Measurements from ENCODE around the gene FAM163A. TPM values are rescaled to one million over a fixed set of nuclear protein-coding genes. Genes with fewer than 3 reads are reported as not detected.
"Not testable (repeated sequence)": the region's sequence is repeated elsewhere in the genome, so short reads cannot be mapped to it uniquely, and the experiment has no call there.

Gene FAM163A
- total RNA-seq (2014; rRNA removed; shearing (Covaris generic)): not detected in 2 replicates

DNA sequence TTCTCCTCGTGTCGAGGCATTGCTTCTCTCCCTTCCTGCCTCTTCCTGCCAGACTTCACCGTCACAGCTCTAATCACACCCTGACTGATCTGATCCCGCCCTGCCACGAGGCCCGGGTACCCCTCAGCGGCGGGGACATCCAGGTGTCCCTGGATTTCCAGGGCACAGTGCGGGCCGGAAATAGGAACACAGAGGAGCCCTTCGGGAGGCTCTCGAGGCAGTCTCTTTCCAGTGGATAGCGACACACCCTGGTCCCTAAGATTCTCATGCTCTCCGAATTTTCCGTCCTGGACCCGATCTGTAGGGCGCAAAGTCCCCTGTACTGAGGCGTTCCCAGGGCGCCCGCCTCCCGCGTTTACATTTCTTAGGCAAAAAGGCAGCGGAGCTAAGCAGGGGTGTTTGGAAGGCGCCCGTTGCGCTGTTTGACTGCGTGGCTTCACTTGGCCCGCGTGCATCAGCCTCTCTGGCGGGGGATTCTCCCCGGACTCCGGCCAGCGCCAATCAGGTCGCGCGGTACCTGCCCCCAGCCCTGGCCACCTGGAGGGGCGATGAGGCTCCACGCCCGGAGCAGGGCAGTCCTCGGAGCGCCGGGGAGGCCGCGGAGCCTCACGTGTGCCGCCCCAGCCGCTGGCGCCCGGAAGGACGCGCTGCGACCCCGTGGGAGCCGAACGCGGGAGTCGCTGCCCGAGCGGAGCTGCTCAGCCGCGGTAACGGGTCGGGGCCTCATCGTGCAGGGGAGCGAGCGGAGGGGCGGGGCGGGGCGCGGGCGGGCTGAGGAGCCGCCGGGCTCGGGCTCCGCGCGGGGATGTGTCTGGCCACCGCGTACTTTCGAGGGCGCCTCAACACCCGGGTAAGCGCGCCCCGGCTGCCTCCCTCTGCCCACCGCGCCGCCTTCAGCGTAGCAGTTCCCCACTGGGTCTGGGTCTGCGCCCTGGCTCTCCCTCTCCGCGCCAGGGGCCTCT, at the start of gene FAM163A:
Gene FAM163A (plus strand): TSS at position 575 of the 962 bp plus-strand sequence. CDS start 69,807 bp downstream, outside the sequence.
- DNase-seq (ENCODE audit: low spot score): peak; percentile 1
- in situ Hi-C loops (cut with HindIII; ENCODE audit: low sequenced_read_pairs): no loop called here

DNA sequence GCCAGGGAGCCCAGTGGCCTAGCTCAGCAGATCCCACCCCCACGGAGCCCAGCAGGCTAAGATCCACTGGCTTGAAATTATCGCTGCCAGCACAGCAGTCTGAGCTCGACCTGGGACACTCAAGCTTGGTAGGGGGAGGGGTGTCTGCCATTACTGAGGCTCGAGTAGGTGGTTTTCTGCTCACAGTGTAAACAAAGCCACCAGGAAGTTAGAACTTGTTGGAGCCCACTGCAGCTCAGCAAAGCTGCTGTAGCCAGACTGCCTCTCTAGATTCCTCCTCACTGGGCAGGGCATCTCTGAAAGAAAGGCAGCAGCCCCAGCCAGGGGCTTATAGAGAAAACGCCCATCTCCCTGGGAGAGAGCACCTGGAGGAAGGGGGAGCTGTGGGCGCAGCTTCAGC, 48.6 kb upstream of the FAM163A start:
- DNase-seq (ENCODE audit: low spot score); in situ Hi-C loops (cut with HindIII; ENCODE audit: low sequenced_read_pairs): not testable (repeated sequence)

DNA sequence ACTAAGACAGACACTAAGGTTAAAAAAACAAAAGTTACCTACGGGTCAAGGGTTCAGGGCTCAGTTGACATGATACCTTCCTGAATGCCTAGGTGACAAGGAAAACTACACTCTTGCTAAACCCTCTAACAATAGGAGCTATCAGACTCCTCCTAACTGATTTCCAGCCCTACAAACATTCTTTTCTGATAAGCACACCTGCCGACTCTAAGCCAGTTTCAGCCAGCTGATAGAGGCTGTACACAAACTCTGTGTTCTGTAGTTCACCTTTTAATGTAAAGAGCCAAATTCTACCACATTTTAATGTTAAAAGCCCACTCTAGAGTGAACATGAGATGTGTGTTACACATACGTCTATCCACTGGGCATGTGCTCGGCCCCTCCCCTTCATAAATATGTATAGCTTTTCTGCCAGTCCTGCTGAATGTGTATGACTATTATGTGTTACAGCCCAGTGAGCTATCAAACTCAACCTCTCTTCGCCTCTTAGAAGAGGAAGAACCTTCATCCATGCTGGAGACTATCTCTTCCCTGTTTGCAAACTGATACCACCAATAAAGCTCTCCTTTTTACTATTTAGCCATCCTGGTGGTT, 40.0 kb upstream of the FAM163A start:
- DNase-seq (ENCODE audit: low spot score): no peak
- in situ Hi-C loops (cut with HindIII; ENCODE audit: low sequenced_read_pairs): no loop called here

DNA sequence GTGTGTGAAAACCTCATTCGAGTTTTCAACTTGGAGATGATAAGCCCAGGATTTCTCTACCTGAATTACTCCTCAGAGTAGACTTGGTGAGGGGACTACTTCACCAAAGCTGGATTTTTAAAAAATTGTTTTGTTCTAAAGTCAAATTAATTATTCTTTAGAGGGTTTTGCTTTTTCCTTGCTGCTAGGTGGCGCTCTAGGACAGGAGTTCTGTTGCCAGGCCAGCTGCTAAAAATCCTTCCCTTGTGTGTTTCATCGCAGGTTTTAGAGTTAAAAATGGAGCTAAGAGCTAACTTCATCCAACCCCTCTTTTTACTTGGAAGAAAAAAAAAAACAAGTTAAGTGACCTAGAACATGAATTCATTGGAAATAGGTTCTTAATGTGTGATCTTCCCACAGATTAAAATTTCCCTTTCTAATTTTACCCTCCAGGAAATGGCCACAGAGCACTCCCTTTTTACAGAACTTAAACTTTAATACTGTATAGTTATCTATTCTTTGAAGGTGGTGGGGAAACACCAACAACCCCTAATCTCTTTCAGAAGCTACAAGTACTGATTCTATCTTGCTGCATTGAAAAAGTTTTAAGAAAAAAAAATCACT, 36.7 kb upstream of the FAM163A start:
- peak; percentile 59 for DNase-seq (ENCODE audit: low spot score)

DNA sequence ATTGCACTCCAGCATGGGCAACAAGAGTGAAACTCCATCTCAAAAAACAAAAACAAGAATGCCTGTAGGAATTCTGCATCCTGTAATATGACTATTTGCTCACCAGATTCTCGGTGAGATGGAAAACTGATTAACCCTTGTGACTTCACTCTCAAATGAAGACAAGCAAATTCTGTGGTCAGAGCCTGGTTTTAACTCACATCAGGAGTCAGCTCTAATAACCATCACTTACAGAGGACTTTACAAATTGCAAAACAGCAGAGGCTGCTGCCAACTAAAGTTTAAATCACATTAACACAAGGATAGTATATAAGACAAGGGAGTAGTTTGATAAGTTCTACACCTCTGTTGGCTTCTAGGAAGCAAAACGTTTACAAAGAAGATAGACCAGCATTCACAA, 35.7 kb upstream of the FAM163A start:
- in situ Hi-C loops (cut with HindIII; ENCODE audit: low sequenced_read_pairs): no loop called here
- DNase-seq (ENCODE audit: low spot score): no peak

More for the DNA sequence above, 36.7 kb upstream of the FAM163A start:
- in situ Hi-C loops (cut with HindIII; ENCODE audit: low sequenced_read_pairs): no loop called here

DNA sequence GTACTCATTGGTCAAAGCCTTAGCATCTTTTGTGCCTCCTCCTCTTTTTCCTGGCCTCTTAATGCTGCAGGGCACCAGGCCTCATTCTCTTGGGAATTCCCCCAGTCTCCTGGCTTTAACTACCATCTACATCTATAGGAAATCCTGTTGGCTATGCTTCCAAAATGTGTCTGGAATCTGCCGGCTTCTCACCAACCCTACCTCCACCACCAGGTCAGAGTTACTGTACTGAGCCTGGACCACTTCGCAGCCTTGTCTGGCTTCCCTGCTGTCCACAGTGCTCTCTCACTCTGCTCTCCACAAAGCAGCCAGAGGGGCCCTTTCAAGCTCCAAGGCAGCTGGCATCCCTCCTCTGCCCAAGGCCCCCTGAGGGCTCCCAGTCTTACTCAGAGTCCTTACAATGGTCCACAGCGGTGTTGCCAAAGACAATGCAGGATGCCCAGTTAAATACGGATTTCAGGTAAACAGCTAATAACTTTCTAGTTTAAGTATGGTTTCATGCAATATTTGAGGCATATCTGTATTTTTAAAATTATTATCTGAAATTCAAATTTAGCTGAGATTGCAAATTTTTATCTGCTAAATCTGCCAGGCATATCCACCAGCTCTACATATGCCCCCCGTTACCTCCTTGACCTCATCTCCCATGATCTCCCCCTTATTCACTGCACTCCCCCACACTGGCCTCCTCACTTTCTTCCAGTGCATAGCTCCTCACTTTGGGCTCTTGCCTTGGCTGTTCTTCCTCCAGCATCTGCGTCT, 34.5 kb upstream of the FAM163A start:
- in situ Hi-C loops (cut with HindIII; ENCODE audit: low sequenced_read_pairs): no loop called here
- no peak for DNase-seq (ENCODE audit: low spot score)

DNA sequence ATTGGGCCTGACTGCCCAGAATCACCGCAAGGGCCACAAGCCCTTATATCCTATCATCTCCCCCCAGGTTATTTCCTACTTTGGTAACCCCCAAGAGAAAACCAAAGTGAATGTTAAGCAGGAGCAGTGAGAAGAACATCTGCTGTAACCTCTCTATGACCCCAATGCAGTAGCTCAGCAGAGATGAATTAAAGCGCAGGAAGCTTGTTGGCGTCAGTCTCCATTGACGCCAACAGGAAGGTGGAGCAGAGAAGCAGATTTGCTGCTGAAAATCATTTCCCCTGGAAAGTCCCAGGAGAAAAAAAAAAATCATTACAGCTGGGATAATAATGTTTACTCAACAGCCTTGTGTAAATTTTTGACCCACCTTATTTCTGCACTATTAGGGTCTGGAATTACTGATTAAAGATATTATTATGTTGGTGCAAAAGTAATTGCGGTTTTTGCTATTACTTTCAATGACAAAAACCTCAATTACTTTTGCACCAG, 33.2 kb upstream of the FAM163A start:
- in situ Hi-C loops (cut with HindIII; ENCODE audit: low sequenced_read_pairs): no loop called here
- DNase-seq (ENCODE audit: low spot score): no peak

DNA sequence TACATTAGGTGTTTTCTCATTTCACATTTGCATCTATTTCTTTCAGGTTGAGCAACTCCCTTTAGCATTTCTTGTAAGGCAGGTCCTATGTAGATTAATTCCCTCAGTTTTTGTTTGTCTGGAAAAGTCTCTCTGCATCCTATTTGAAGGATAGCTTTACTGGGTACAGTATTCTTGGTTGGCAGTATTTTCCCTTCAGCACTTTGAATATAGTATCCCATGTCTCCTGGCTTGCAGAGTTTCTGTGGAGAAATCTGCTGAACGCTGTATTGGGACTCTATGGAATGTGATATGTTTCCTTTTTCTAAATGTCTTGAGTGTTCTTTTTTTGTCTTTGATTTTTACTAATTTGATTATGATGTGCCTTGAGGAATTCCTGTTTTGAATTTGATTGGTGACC, 28.9 kb upstream of the FAM163A start:
- in situ Hi-C loops (cut with HindIII; ENCODE audit: low sequenced_read_pairs): no loop called here
- no peak for DNase-seq (ENCODE audit: low spot score)

DNA sequence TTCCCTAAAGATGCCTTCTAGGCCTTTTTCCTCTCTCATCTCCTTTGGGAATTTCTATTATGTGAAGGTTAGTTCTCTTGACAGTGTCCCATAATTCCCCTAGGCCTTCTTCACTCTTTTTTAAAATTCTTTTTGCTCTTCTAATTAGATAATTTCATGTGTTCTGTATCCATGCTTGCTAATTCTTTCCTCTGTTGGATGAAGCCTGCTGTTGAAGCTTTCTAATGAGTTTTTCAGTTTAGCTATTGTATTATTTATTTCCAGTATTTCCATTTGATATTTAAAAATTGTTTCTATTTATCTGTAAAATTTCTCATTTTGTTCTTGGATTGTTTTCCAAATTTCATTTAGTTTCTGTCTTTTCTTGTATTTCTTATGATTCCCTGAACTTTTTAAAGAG, 28.5 kb upstream of the FAM163A start:
- no peak for DNase-seq (ENCODE audit: low spot score)
- in situ Hi-C loops (cut with HindIII; ENCODE audit: low sequenced_read_pairs): no loop called here

DNA sequence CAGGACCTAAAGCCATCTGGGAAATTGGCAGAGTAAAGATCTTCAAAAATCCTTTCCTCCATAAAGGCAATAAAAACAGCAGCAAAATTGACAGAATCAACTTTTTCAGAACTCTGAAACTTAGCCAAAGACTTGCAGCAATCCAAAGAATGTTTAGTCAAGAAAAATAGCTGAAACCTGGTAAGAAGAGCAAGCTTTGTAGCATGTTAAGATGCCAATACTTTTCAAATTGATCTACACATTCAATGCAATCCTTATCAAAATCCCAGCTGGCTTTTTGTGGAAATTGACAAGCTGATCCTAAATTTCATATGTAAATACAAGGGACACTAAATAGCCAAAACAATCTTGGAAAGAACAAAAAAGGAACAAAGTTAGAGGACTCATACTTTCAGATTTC, 23.8 kb upstream of the FAM163A start:
- in situ Hi-C loops (cut with HindIII; ENCODE audit: low sequenced_read_pairs): no loop called here
- DNase-seq (ENCODE audit: low spot score): no peak

DNA sequence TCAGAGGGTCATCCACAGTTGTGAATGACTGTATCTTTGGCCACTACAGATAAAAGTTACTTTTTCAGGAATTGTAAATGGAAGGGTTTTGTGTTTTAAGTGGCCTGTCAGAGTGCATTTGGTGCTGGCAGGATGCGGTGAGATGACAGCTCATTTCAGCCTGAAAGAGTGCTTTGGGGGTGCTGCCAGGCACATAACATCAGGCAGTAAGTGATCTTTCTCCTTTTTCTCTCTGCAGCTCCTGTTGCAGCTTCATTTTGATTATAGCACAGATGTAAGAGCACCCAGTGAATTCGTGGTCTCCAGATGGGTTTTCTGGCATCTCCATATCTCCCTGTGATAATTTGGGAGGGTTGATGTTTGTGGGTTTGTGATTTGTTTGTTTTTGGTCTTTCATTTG, 14.8 kb upstream of the FAM163A start:
- in situ Hi-C loops (cut with HindIII; ENCODE audit: low sequenced_read_pairs): no loop called here
- no peak for DNase-seq (ENCODE audit: low spot score)

DNA sequence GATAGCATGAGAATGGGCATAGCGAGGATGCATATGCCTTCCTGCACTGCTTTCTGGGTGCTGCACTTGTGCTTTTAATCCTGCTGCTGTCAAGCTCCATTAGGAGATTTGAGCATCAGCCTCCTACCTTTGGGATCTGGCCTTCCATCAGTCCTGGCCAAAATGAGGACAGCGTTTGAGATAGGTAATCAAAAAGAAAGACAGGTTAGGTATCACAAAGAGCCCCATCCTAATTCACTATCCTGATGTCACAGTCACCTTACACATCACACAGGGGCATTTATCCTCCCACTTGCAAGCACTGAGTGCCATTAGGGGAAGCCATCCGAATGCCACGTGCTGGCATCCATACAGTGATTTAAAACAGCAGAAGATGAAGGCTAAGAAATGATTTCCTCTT, 13.2 kb upstream of the FAM163A start:
- DNase-seq (ENCODE audit: low spot score): no peak
- in situ Hi-C loops (cut with HindIII; ENCODE audit: low sequenced_read_pairs): no loop called here

DNA sequence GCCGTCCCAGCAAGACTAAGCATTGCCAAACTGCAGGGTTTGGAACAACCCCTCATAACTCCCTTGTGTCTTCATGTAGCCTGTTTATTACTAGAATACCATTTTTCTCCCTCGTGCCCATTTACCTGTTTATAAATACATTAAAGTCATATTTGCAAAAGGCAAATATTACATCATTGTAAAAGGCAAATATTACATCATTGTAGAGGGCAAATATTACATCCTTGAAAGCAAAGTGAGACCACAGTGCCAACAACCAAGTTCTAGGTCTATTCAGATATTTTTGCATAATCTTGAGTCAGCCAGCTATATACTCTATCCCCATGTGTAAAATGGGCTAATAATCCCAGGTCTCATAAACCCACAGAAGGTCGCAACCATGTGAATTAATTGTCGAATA, 11.4 kb upstream of the FAM163A start:
- in situ Hi-C loops (cut with HindIII; ENCODE audit: low sequenced_read_pairs): no loop called here

DNA sequence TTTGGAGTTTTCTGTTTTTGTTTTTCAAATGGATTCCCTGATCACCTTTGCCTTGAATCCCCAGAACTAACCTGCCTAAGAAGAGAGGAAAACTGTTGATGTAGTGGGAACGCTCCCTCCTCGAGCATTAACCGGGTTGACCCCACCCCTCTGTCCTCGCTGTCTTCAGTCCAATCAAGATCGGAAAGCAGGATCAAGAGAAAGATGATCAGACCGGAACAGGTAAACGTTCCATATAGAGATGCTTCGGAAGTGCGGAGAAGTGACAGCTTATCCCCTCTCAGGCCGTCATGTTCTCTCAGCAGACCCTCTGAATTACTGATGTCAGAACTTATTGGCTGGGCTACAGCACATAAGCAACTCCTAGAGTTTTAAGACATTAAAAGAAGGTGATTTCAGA, 800 bp upstream of the FAM163A start:
- in situ Hi-C loops (cut with HindIII; ENCODE audit: low sequenced_read_pairs): no loop called here
- DNase-seq (ENCODE audit: low spot score): no peak

More for the DNA sequence above, 11.4 kb upstream of the FAM163A start:
- no peak for DNase-seq (ENCODE audit: low spot score)

DNA sequence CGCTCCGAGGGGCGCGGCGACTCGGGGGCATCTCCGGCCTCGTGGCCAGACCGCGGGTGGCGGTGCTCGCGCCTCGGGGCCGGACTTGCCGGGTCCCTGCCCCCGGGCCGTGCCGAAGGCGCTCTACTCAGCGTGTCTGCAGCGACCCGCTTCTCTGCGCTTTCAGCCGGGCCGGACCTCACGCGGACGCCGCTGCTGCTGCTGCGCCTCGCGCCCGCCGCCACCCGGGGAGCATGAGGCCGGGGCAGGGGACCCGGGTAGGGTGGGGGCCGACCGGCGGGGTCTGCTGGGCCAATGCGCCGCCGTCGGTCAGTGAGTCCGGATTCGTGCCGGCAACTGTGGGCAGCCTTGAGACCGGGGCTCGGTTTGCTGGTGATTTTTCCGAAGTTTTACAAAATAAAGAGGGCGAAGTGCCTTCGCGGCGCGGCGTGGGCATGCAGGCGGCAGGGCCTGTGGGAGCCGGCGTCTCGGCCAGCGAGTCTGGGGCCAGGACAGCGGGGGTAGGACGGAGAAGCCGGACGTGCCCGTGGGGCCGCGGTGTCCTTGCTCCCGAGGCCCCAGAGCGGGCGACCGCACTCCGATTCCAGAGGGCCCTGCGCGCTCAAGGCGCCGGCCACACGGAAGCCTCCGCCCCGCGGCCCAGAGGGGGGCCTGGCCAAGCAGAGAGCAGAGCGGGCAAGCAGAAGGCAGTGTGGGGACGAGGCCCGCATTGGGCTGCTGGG, 749 bp downstream of the FAM163A start:
- in situ Hi-C loops (cut with HindIII; ENCODE audit: low sequenced_read_pairs): no loop called here
- no peak for DNase-seq (ENCODE audit: low spot score)

DNA sequence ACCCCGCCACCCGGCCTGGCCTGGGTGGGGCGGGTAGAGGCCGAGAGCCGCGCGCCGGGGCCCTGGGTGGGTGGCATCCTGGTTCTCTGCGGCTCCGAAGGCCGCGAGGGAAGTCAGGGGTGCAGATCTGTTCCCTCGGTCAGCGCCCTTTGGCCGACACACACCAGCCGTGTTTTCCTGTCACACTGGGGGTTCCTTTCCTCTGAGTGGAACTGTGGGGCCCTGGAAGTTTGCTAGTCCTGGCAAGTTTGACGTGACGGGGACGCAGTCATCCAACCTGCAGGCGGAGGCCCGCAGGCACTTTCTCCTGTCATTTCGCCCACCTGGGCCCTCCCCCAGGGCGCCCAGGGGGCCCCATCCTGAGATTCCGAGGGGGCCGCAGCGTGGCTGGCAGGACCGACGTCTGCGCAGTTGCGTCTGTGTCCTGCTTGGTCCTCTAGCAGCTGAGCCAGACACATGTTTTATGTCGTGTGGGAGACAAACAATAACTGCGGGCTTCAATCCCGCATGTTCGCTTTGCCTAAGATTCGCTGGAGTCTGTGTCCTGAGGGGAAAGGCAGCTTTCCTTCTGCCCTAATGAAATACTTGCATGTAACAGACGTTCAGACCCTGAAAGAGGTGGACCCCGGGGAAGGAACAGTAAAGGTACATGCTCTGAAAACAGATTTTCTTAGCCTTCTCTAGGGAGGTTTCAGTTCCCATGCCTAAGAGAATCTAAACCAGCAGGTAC, 1.5 kb downstream of the FAM163A start:
- in situ Hi-C loops (cut with HindIII; ENCODE audit: low sequenced_read_pairs): no loop called here

DNA sequence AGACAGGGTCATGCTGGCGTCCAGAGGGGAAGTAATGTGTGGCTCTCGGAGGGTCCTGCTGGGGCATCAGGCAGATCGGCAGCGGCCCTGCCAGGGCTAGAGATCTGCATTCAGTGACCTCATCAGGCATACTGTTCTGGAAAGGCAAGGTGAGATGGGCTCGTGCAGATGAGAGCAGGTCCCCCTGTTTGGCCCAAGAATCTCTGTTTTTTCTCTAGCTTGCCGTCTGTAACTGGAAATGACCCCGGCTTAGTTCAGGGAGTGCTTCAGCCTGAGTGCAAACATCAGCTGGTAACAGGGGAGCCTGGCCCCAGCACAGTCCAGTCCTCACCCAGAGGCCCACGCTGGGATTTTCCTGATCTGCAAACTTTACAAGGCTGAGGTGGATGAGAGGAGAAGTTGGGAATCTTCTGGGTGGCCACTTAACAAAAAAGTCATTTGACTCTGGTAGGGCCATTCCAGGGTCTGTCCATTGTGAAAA, 2.1 kb downstream of the FAM163A start:
- DNase-seq (ENCODE audit: low spot score): no peak
- in situ Hi-C loops (cut with HindIII; ENCODE audit: low sequenced_read_pairs): no loop called here

More for the DNA sequence above, 1.5 kb downstream of the FAM163A start:
- DNase-seq (ENCODE audit: low spot score): no peak

DNA sequence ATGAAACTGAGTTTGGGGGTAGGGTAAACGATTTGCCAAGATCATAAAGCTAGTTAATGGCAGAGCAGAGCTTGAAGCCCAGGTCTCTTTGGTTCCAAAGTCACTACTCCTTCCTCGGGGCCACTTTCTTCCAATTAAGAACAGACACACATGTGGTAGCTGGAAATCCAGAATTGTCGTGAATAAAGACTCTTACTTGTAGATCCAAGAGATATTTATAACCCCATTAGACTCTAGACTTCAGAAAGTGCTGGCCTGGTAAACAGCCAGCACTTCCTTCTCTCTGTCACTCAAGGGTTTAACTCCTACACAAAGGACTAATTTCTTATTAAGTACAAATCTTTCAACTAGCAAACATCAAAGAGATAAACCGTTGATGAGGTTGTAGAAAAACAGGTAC, 2.7 kb downstream of the FAM163A start:
- in situ Hi-C loops (cut with HindIII; ENCODE audit: low sequenced_read_pairs): no loop called here
- DNase-seq (ENCODE audit: low spot score): no peak

All from G401 (cell line).